AG09309 (cell line): Measurements from ENCODE around the gene CUBN.

Experiments used
- DNase-seq: peaks from one replicate; pipeline ENCODE4 v3.0.0-alpha.2; 2010; ENCODE audit warnings: low read depth
- H3K4me3 ChIP-seq: 2 replicates; pipeline ENCODE4 v1.5.1; 2011; ENCODE audit warnings: mild to moderate bottlenecking, low read depth, low read length, moderate library complexity; ENCODE audit not compliant: control insufficient read depth
- TF ChIP-seq, protein P1 (sequence below): IDR thresholded peaks from 2 replicates; pipeline ENCODE4 v1.5.1; 2011; ENCODE audit warnings: mild to moderate bottlenecking, low read depth, low read length, inconsistent platforms; ENCODE audit not compliant: insufficient read depth, control insufficient read depth; ENCODE audit errors: missing control alignments

CUBN gene

DNA sequence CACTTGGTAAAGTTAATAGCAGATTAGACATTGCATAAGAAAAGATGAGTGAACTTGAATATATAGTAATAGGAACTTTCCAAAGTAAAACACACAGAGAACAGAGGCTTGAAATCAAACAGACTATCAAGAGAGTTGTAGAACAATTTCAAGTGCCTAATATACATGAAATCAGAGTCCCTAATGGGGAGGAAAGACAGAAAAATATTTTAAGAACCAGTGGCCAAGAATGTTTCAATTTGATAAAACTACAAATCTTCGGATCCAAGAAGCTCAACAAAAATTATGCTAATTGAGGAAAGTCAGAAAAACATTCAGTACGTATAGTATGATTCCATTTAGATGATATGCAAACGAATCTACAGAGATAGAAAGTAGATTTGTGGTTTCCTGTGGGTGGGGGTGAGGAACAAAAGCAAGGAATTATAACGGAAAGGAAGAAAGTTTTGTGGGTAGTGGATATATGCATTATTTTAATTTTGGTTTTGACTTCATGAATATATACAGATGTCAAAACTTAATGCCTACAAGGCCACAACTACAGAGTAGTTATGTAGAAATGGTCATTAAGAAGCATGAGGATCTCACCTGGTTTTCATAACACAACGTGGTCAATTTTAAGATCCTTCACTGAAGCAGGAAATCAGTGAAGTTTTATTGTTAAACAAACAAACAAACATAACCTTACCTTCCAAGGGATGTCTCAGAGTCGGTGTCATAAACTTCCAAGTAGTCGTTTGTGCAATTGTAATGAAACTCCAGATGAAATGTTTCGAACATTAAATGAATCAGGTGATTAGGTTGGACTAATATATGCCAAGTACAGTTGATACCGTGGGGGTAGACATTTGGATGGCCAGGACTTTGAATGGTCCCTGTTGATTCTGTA is 62.0 kb downstream of the CUBN start:
- H3K4me3 ChIP-seq = no peak overlapping the region
- TF ChIP-seq, protein P1, sequence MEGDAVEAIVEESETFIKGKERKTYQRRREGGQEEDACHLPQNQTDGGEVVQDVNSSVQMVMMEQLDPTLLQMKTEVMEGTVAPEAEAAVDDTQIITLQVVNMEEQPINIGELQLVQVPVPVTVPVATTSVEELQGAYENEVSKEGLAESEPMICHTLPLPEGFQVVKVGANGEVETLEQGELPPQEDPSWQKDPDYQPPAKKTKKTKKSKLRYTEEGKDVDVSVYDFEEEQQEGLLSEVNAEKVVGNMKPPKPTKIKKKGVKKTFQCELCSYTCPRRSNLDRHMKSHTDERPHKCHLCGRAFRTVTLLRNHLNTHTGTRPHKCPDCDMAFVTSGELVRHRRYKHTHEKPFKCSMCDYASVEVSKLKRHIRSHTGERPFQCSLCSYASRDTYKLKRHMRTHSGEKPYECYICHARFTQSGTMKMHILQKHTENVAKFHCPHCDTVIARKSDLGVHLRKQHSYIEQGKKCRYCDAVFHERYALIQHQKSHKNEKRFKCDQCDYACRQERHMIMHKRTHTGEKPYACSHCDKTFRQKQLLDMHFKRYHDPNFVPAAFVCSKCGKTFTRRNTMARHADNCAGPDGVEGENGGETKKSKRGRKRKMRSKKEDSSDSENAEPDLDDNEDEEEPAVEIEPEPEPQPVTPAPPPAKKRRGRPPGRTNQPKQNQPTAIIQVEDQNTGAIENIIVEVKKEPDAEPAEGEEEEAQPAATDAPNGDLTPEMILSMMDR = no peak
- DNase-seq = no peak

DNA sequence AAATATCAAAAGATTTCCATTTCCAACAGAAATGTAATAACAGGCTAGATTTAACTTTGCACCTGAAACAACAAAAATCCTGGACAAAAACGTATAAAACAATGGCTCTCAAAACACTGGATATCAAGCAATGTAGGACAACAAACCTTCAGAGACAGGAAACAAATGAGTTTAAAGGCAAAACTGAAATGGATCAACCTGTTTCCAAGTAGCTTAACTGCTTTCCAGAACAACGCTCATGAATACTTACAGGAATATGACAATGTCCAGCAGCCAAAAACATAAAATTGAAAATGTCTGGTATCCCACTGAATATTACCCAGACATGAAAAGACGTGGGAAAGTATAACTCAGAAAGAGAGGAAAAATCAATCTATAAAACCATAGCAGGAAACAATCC is 62.8 kb downstream of the CUBN start:
- TF ChIP-seq, protein P1 = no peak
- H3K4me3 ChIP-seq = no peak overlapping the region
- DNase-seq = no peak

DNA sequence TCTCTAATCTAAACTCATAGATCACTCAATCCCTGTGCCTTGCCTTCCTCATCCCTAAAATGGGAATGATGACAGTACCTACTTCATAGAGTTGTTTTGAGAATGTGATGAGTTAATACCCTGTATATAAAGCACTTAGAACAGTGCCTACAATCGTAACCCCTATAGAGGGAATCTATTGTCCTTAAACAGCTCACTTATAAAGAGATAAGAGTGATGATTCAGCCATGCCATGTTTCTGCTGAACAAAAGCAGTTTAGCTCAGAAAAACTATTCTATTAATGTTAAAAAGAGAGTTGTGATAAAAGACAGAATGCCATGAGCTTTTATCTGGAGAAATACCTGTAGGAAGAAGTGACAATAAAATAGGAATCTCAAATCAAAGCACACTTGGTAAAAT is 63.6 kb downstream of the CUBN start:
- no peak overlapping the region for H3K4me3 ChIP-seq
- TF ChIP-seq, protein P1 = no peak
- DNase-seq = no peak

DNA sequence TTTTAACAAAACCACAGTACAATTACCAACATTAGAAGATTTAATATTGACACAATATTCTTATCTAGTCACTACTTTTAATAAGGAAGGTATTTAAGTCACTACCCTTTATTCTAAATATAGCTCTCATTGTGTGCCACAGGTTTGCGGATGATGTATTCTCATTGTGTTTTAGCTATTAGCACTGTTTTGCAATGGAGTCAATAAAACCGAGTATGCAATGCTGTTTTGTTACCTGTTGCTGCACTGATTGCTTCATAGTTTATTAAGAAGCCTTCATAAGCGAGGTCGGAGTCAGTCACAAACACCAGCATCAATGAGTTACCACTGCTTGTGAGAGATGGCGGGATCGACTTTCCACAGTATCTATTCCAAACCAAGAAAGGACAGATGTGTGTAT is 64.3 kb downstream of the CUBN start:
- no peak for DNase-seq
- TF ChIP-seq, protein P1 = no peak
- no peak overlapping the region for H3K4me3 ChIP-seq

DNA sequence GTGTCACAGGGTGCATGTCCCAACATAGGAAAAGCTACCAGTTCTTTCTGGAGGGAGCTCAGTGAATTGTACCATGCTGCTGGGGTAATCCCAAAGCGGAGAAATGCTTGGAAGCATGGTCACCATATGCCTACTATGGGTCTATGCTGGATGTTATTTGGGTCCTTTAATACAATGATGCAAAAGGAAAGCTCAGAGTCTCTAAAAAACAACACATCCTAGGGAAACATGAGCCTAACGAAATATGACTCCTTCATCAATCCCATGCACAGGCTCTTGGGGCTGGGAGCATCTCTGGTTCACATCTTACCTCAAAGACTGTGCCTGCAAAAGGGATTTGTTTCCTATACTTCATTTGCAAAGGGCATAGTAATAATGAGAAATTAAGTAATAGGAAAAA is 65.2 kb downstream of the CUBN start:
- TF ChIP-seq, protein P1 = no peak
- H3K4me3 ChIP-seq = no peak overlapping the region
- DNase-seq = no peak

DNA sequence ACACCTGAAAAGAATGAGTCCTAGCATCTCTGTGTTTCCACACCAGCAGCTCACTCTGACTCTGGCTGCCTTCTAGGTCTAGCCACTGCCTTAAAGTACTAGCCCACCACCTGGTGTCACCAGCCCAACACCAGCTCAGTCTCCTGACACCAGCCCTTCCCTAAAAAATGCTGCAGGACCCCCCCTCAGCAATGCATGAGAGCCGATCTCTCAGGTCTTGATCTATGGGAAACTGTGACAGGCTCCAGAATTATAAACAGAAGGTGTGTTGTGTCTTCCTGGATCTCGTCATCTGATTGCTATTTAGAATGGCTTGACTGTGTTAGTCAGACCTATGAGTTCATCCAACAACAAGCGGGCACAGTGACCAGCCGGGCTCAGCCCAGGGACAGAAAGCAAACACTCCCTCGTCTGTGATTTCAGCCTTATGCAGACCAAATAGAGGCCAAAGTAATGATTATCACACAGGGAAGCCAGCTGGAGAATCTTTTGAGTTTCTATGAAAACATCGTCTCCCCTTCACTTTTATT is 66.6 kb downstream of the CUBN start:
- no peak for DNase-seq
- no peak overlapping the region for H3K4me3 ChIP-seq
- TF ChIP-seq, protein P1 = no peak
